Measurements from ENCODE around the gene TRIM26.
"Not testable (repeated sequence)": the region's sequence is repeated elsewhere in the genome, so short reads cannot be mapped to it uniquely, and the experiment has no call there.

Gene TRIM26

GRCh38 chr6:30140240-30140639 is 73.0 kb downstream of the TRIM26 start:
- H3K27ac Mint-ChIP-seq; H3K4me1 Mint-ChIP-seq (ENCODE audit: low read depth); H3K4me3 Mint-ChIP-seq; H3K36me3 Mint-ChIP-seq (ENCODE audit: low read depth); H3K9me3 Mint-ChIP-seq: not testable (repeated sequence)
- H3K27me3 Mint-ChIP-seq, result peaks cover 64% of the 10 kb centered on the region

- Mint-ChIP-seq H3K27ac (no peak overlapping the region), H3K36me3 (ENCODE audit: low read depth) (no peaks in the 10 kb centered on the region), H3K9me3 (no peaks in the 10 kb centered on the region), H3K4me3 (no peak overlapping the region), H3K4me1 (ENCODE audit: low read depth) (peaks cover 3% of the 10 kb centered on the region), H3K27me3 (peaks cover 62% of the 10 kb centered on the region)
Observed at GRCh38 chr6:30136570-30137286, 76.5 kb downstream of the TRIM26 start.

GRCh38 chr6:30135757-30136156 is 77.4 kb downstream of the TRIM26 start, which contains the start of gene TRIM40:
TRIM40 (plus strand) TSS chr6:30136140; CDS start chr6:30137037, 897 bp downstream.
- Mint-ChIP-seq H3K36me3 (ENCODE audit: low read depth) (no peaks in the 10 kb centered on the region), H3K9me3 (no peaks in the 10 kb centered on the region), H3K27ac (no peak within 1 kb of the TSS), H3K4me3 (no peak within 1 kb of the TSS), H3K27me3 (peaks cover 62% of the 10 kb centered on the region), H3K4me1 (ENCODE audit: low read depth) (peaks cover 6% of the 10 kb centered on the region)

- peaks cover 63% of the 10 kb centered on the region for H3K27me3 Mint-ChIP-seq
- H3K36me3 Mint-ChIP-seq (ENCODE audit: low read depth), result no peaks in the 10 kb centered on the region
- H3K27ac Mint-ChIP-seq, result no peak overlapping the region
- no peak overlapping the region for H3K4me3 Mint-ChIP-seq
- peaks cover 10% of the 10 kb centered on the region for H3K4me1 Mint-ChIP-seq (ENCODE audit: low read depth)
- no peaks in the 10 kb centered on the region for H3K9me3 Mint-ChIP-seq
Observed at GRCh38 chr6:30135147-30135546, 78.1 kb downstream of the TRIM26 start.
